PC-9 (cell line): ENCODE measurements around the gene CNN3. TPM values are rescaled to one million over a fixed set of nuclear protein-coding genes. Genes with fewer than 3 reads are reported as not detected.

Experiments
- BruUV-seq: library from RNA; stranded (reverse); fragments of 400-500 nt; replicated peaks from 2 replicates; lab custom pipeline; 2021; lab: Mats Ljungman, UMichigan
- CTCF ChIA-PET: fragments of 300-600 bp; sonication (Branson Sonifier 250); formaldehyde crosslinking; loops from one replicate; lab custom pipeline; 2022; ENCODE audit warnings: antibody characterized with exemption; lab: Charles Lee
- POLR2A ChIA-PET: fragments of 300-600 bp; sonication (Branson Sonifier 250); formaldehyde crosslinking; loops from one replicate; lab custom pipeline; 2022; ENCODE audit warnings: antibody characterized with exemption; ENCODE audit not compliant: unreplicated experiment; lab: Charles Lee
- DNase-seq, 2 experiments: peaks; one replicate each; pipeline versions ENCODE4 v3.0.0 to v3.0.0-alpha.2; 2015 to 2022; ENCODE audit warnings: mixed read lengths in 1 of 2
- H2AFZ ChIP-seq: fragments of 200-600 bp; sonication (generic); 2 replicates; pipeline ENCODE4 v1.8.1; 2017; ENCODE audit warnings: antibody characterized with exemption
- H3F3A ChIP-seq: fragments of 200-600 bp; sonication (generic); 2 replicates; pipeline ENCODE4 v1.8.1; 2017; ENCODE audit warnings: antibody characterized with exemption, mild to moderate bottlenecking, low read depth; ENCODE audit not compliant: insufficient read depth
- H3K27ac ChIP-seq: fragments of 200-600 bp; sonication (generic); 2 replicates; pipeline ENCODE4 v1.6.1; 2016; ENCODE audit warnings: mixed run types
- H3K27me3 ChIP-seq: fragments of 200-600 bp; sonication (generic); 2 replicates; pipeline ENCODE4 v1.6.1; 2016; ENCODE audit warnings: low read depth, mixed run types; ENCODE audit not compliant: insufficient read depth
- H3K36me3 ChIP-seq: fragments of 200-600 bp; sonication (generic); 2 replicates; pipeline ENCODE4 v1.6.1; 2016; ENCODE audit warnings: low read depth, mixed run types
- H3K4me1 ChIP-seq: fragments of 200-600 bp; sonication (generic); replicated peaks from 2 replicates; pipeline ENCODE4 v1.6.1; 2016; ENCODE audit warnings: mixed run types; ENCODE audit not compliant: insufficient read depth
- H3K4me2 ChIP-seq: fragments of 200-600 bp; sonication (generic); 2 replicates; pipeline ENCODE4 v1.6.1; 2017; ENCODE audit warnings: mixed run types
- H3K4me3 ChIP-seq: fragments of 200-600 bp; sonication (generic); 2 replicates; pipeline ENCODE4 v1.6.1; 2016; ENCODE audit warnings: mixed run types
- H3K79me2 ChIP-seq: fragments of 200-600 bp; sonication (generic); 2 replicates; pipeline ENCODE4 v1.6.1; 2017; ENCODE audit warnings: low read depth, mixed run types
- H3K9me2 ChIP-seq: fragments of 200-600 bp; sonication (generic); 2 replicates; pipeline ENCODE4 v1.8.1; 2017; ENCODE audit warnings: mild to moderate bottlenecking; ENCODE audit not compliant: insufficient read depth
- H3K9me3 ChIP-seq: fragments of 200-600 bp; sonication (generic); 2 replicates; pipeline ENCODE4 v1.8.1; 2016; ENCODE audit warnings: low read depth; ENCODE audit not compliant: insufficient read depth
- H4K20me1 ChIP-seq: fragments of 200-600 bp; sonication (generic); 2 replicates; pipeline ENCODE4 v1.8.1; 2017; ENCODE audit not compliant: insufficient read depth
- EZH2 ChIP-seq: fragments of 200-600 bp; sonication (generic); IDR thresholded peaks from 2 replicates; pipeline ENCODE4 v1.8.0; 2017; ENCODE audit warnings: antibody characterized with exemption, low read depth
- intact Hi-C: fragments of 100-400 bp; cut with micrococcal nuclease; formaldehyde crosslinking; loops from one replicate; pipeline ENCODE4 v1.10.0; 2022; ENCODE audit not compliant: unreplicated experiment
- total RNA-seq: library from RNA; stranded (reverse); gene quantifications from 2 replicates; pipeline ENCODE4 v1.2.3, GENCODE V29; 2021
- TF ChIP-seq, protein P1 (sequence below): fragments of 200-600 bp; sonication (generic); conservative IDR thresholded peaks from 2 replicates; pipeline ENCODE4 v1.6.1; 2017; ENCODE audit warnings: mixed run types, antibody characterized with exemption, mild to moderate bottlenecking, moderate library complexity

CNN3 gene
- total RNA-seq, 1 experiment from 2014 or later = 135 TPM

DNA sequence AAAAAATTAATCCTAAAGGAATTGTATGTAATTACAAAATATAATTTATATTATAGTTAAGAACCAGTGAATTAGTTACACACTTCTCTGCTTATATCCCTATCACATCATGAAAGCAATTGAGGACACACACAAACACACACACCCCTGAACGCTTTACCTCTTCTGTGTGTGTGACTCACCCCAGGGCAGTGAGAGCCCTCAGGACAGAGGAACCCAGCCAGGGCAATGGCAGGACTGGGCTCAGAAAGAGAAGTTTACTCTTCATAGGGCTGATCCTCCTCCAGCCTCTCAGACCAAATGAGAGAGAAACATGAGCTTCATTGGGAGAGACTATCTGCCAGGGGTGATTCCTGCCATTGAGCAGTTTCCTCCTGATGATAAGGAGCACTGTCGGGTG lies 68.6 kb downstream of the CNN3 start:
- Histone ChIP-seq H4K20me1 (no peaks in the 10 kb centered on the region), H3K27ac (no peak overlapping the region), H3K4me1 (peaks cover 73% of the 10 kb centered on the region), H3K27me3 (no peaks in the 10 kb centered on the region), H3K4me3 (no peak overlapping the region), H3K9me2 (0 out of 2 replicates have a peak, but pooled peaks cover 4% of the 10 kb centered on the region), H3K4me2 (no peak overlapping the region), H3F3A (peaks cover 53% of the 10 kb centered on the region), H3K36me3 (peaks cover 9% of the 10 kb centered on the region; the same call in 1 of the 2 replicates), H2AFZ (no peak overlapping the region), H3K9me3 (no peaks in the 10 kb centered on the region), H3K79me2 (0 out of 2 replicates have a peak, but pooled peaks cover 4% of the 10 kb centered on the region)
- DNase-seq = peak; percentile 17 to 56
- BruUV-seq = no TSS peak
- TF ChIP-seq, protein P1, sequence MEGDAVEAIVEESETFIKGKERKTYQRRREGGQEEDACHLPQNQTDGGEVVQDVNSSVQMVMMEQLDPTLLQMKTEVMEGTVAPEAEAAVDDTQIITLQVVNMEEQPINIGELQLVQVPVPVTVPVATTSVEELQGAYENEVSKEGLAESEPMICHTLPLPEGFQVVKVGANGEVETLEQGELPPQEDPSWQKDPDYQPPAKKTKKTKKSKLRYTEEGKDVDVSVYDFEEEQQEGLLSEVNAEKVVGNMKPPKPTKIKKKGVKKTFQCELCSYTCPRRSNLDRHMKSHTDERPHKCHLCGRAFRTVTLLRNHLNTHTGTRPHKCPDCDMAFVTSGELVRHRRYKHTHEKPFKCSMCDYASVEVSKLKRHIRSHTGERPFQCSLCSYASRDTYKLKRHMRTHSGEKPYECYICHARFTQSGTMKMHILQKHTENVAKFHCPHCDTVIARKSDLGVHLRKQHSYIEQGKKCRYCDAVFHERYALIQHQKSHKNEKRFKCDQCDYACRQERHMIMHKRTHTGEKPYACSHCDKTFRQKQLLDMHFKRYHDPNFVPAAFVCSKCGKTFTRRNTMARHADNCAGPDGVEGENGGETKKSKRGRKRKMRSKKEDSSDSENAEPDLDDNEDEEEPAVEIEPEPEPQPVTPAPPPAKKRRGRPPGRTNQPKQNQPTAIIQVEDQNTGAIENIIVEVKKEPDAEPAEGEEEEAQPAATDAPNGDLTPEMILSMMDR = no peak
- TF ChIP-seq EZH2 = no peak
- intact Hi-C loops = no loop called here
- CTCF ChIA-PET = interaction anchor here (0.7 kb wide), 1 partner anchor 186 kb away, joined by 11 read pairs; no protein-coding TSS in a partner anchor
- POLR2A ChIA-PET = interaction anchor here (0.6 kb wide), 1 partner anchor 259 kb away, joined by 4 read pairs; no protein-coding TSS in a partner anchor

GRCh38 chr1:94856868-94857267 lies 70.0 kb downstream of the CNN3 start:
- DNase-seq = no peak
- Histone ChIP-seq H3K79me2 (0 out of 2 replicates have a peak, but pooled peaks cover 4% of the 10 kb centered on the region), H3K9me2 (0 out of 2 replicates have a peak, but pooled peaks cover 4% of the 10 kb centered on the region), H3K4me3 (no peak overlapping the region), H2AFZ (no peak overlapping the region), H3K4me1 (peaks cover 73% of the 10 kb centered on the region), H3K27ac (peak overlapping the region; percentile 83; the same call in 1 of the 2 replicates), H3F3A (peaks cover 47% of the 10 kb centered on the region), H4K20me1 (no peaks in the 10 kb centered on the region), H3K9me3 (no peaks in the 10 kb centered on the region), H3K27me3 (no peaks in the 10 kb centered on the region), H3K36me3 (peaks cover 11% of the 10 kb centered on the region; the same call in 1 of the 2 replicates), H3K4me2 (0 out of 2 replicates have a peak overlapping the region, but pooled peaks have one; percentile 1)
- intact Hi-C loops = no loop called here
- no peak for TF ChIP-seq EZH2
- TF ChIP-seq, protein P1 = no peak
- POLR2A ChIA-PET = no interaction called here
- CTCF ChIA-PET = no interaction called here
- no TSS peak for BruUV-seq

GRCh38 chr1:94856004-94856403 lies 70.9 kb downstream of the CNN3 start:
- DNase-seq = peak in 1 of 2 experiments; percentile 34
- intact Hi-C loops = no loop called here
- Histone ChIP-seq H3K79me2 (0 out of 2 replicates have a peak, but pooled peaks cover 4% of the 10 kb centered on the region), H3K36me3 (peaks cover 17% of the 10 kb centered on the region; the same call in 1 of the 2 replicates), H3K27me3 (no peaks in the 10 kb centered on the region), H3K27ac (peak overlapping the region; percentile 83), H2AFZ (no peak overlapping the region), H3K9me2 (0 out of 2 replicates have a peak, but pooled peaks cover 4% of the 10 kb centered on the region), H3K4me3 (no peak overlapping the region), H3K4me2 (peak overlapping the region; percentile 79), H4K20me1 (no peaks in the 10 kb centered on the region), H3K9me3 (no peaks in the 10 kb centered on the region), H3F3A (peaks cover 43% of the 10 kb centered on the region), H3K4me1 (peaks cover 66% of the 10 kb centered on the region)
- CTCF ChIA-PET = interaction anchor here (1.0 kb wide), 2 partner anchors 34 to 378 kb away, joined by 3 read pairs; partner anchors contain the start of gene RWDD3
- no peak for TF ChIP-seq EZH2
- TF ChIP-seq, protein P1 = no peak
- POLR2A ChIA-PET = interaction anchor here (1.0 kb wide), 1 partner anchor 8 kb away, joined by 5 read pairs; no protein-coding TSS in a partner anchor
- BruUV-seq = no TSS peak
